HEK293T (cell line): ENCODE data around the gene CFAP126.

Experiments
- BHLHE40 ChIP-seq: fragments of 450-650 bp; IDR thresholded peaks from 2 replicates; pipeline ENCODE4 v1.6.1; 2016; ENCODE audit warnings: mild to moderate bottlenecking, moderate library complexity, borderline replicate concordance
- FOXA1 ChIP-seq: fragments of 450-650 bp; IDR thresholded peaks from 2 replicates; pipeline ENCODE4 v1.6.1; 2016; ENCODE audit warnings: mild to moderate bottlenecking
- HDGF ChIP-seq: fragments of 450-650 bp; IDR thresholded peaks from 2 replicates; pipeline ENCODE4 v1.6.1; 2017; ENCODE audit warnings: antibody characterized with exemption, borderline replicate concordance

DNA sequence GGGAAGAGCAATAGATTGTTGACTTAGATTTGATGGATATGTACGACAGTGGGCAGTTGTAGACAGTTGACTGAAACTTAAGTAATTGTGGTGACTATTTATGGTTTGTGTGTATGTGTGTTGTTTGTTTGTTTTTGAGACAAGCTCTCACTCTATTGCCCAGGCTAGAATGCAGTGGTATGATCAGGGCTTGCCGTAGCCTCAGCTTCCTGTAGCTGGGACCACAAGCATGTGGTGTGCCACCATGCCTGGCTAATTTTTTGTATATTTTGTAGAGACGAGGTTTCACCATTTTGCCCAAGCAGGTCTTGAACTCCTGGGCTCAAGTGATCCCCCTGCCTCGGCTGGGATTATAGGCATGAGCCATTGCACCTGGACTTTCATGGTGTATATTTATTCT, 43.7 kb downstream of the CFAP126 start:
- TF ChIP-seq FOXA1, result no peak
- TF ChIP-seq BHLHE40, result no peak
- no peak for TF ChIP-seq HDGF
